ENCODE results near the gene CTBP1.

Gene CTBP1

GRCh38 chr4:1250921-1251772 lies 2.2 kb upstream of the CTBP1 start:
- no peak overlapping the region for H3K4me3 ChIP-seq (ENCODE audit: control insufficient read depth, low read depth, low read length)
- TF ChIP-seq CTCF (IDR thresholded peaks at IDR 0.05; ENCODE audit: control insufficient read depth, insufficient read depth, low read depth, low read length, missing control alignments) = no peak
- DNase-seq (ENCODE audit: low read depth) = no peak

- no peak for DNase-seq (ENCODE audit: low read depth)
- no peak overlapping the region for H3K4me3 ChIP-seq (ENCODE audit: control insufficient read depth, low read depth, low read length)
- no peak for TF ChIP-seq CTCF (IDR thresholded peaks at IDR 0.05; ENCODE audit: control insufficient read depth, insufficient read depth, low read depth, low read length, missing control alignments)
Measured at GRCh38 chr4:1250527-1250812, 1.5 kb upstream of the CTBP1 start.

- TF ChIP-seq CTCF (IDR thresholded peaks at IDR 0.05; ENCODE audit: control insufficient read depth, insufficient read depth, low read depth, low read length, missing control alignments) = no peak
Measured at GRCh38 chr4:1249731-1250526, 999 bp upstream of the CTBP1 start.

GRCh38 chr4:1249148-1249730 lies 309 bp upstream of the CTBP1 start:
- no peak for TF ChIP-seq CTCF (IDR thresholded peaks at IDR 0.05; ENCODE audit: control insufficient read depth, insufficient read depth, low read depth, low read length, missing control alignments)
- DNase-seq (ENCODE audit: low read depth) = peak; percentile 46
- H3K4me3 ChIP-seq (ENCODE audit: control insufficient read depth, low read depth, low read length) = peak overlapping the region; percentile 65

More at GRCh38 chr4:1249731-1250526, 999 bp upstream of the CTBP1 start:
- no peak for DNase-seq (ENCODE audit: low read depth)
- peak overlapping the region; percentile 65 for H3K4me3 ChIP-seq (ENCODE audit: control insufficient read depth, low read depth, low read length)

- no peak for TF ChIP-seq CTCF (IDR thresholded peaks at IDR 0.05; ENCODE audit: control insufficient read depth, insufficient read depth, low read depth, low read length, missing control alignments)
- peak overlapping the region; percentile 77 for H3K4me3 ChIP-seq (ENCODE audit: control insufficient read depth, low read depth, low read length)
- no peak for DNase-seq (ENCODE audit: low read depth)
Measured at GRCh38 chr4:1247864-1248244, 1.1 kb downstream of the CTBP1 start.

- peak overlapping the region; percentile 77 for H3K4me3 ChIP-seq (ENCODE audit: control insufficient read depth, low read depth, low read length)
Measured at GRCh38 chr4:1246901-1247863, 1.7 kb downstream of the CTBP1 start.

More at GRCh38 chr4:1246901-1247863, 1.7 kb downstream of the CTBP1 start:
- no peak for DNase-seq (ENCODE audit: low read depth)
- no peak for TF ChIP-seq CTCF (IDR thresholded peaks at IDR 0.05; ENCODE audit: control insufficient read depth, insufficient read depth, low read depth, low read length, missing control alignments)
